ENCODE results near the gene FBXW11. TPM values are rescaled to one million over a fixed set of nuclear protein-coding genes. Genes with fewer than 3 reads are reported as not detected.
"Not testable (repeated sequence)": the region's sequence is repeated elsewhere in the genome, so short reads cannot be mapped to it uniquely, and the experiment has no call there.

FBXW11 gene
- total and polyA plus RNA-seq, 3 donors from 2014 or later = 46.3 to 61.8 (median 60.6) TPM

DNA sequence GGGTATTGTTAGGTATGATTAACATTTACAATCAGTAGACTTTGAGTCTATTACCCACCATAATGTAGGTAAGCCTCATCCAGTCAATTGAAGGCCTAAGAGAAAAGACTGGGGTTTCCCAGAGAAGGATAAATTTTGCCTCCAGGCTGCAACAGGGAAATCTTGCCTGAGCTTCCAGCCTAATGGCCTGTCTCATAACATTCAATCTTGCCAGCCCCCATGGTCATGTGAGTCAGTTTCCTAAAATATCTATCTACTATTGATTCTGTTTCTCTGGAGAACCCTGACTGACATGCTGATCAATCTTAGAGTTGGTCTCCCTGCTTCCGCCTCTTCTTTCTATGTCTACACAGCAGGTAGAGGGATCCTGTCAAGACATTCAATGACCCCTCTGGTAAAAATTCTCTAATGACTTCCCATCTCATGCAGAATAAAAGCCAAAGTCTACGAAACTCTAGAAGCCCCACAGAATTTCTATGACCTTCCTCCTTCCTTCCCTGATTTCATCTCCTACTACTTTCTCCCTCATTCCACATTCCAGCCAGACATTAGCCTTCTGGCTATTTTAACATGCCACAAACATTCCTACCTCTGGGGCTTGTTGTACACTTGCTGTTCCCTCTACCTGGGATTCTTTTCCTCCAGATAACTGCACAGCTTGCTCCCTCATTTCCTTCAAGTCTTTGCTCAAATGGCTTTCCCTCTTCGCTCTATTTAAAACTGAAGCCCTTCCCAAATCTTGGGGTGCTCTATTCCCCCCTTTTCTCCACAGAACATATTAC is 60.2 kb downstream of the FBXW11 start:
- H3K9me3 ChIP-seq = no peaks in the 10 kb centered on the region
- H3K36me3 ChIP-seq (ENCODE audit: low read depth, missing control alignments) = no peaks in the 10 kb centered on the region
- TF ChIP-seq POLR2A (IDR thresholded peaks at IDR 0.05) = no peak
- TF ChIP-seq, protein P1, sequence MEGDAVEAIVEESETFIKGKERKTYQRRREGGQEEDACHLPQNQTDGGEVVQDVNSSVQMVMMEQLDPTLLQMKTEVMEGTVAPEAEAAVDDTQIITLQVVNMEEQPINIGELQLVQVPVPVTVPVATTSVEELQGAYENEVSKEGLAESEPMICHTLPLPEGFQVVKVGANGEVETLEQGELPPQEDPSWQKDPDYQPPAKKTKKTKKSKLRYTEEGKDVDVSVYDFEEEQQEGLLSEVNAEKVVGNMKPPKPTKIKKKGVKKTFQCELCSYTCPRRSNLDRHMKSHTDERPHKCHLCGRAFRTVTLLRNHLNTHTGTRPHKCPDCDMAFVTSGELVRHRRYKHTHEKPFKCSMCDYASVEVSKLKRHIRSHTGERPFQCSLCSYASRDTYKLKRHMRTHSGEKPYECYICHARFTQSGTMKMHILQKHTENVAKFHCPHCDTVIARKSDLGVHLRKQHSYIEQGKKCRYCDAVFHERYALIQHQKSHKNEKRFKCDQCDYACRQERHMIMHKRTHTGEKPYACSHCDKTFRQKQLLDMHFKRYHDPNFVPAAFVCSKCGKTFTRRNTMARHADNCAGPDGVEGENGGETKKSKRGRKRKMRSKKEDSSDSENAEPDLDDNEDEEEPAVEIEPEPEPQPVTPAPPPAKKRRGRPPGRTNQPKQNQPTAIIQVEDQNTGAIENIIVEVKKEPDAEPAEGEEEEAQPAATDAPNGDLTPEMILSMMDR (IDR thresholded peaks at IDR 0.05) = no peak
- 94 to 96% methylated on average over 3 of the region's 3 CpGs for WGBS, 2 donors
- DNase-seq = no peak
- no peaks in the 10 kb centered on the region for H3K27me3 ChIP-seq
- no peak overlapping the region for H3K27ac ChIP-seq
- no peak overlapping the region for H3K4me3 ChIP-seq
- no peaks in the 10 kb centered on the region for H3K4me1 ChIP-seq
- intact Hi-C loops (cut with DNase I; ENCODE audit: low total_unique reads) = no loop called here

DNA sequence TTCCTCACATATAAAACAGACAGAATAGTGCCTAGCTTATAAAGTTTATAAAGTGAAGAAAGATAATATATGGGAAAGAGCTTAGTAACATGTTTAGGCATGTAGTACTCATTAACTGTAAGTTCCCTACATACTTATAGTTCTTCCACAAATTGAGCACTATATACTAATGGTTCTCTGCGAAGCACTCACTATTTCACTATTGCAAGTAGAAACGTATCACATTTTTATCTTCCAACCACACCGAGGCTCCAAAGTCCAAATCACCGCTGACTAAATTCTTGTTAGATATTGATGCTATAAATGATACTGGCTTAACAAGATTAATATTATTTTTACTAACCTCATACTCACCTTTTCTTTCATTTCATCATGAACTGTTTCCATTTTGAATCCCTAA is 61.0 kb downstream of the FBXW11 start:
- DNase-seq = no peak

DNA sequence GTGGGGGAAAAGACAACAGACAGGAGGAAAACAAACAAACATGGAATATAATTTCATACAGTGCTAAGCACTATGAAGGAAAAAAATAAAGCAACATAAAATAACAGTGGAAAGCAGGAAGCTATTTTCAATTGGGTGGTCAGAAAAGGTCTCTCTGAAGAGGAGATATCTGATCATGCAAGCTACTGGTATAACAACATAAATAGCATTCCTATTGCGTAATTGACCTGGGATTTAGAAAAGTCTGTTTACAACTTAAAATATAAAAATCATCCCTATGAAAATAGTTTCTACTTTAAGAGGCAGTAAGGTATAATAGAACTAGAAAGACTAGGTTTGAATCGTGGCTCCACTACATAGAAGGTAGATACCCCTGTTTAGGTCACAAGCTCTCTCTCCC is 61.4 kb downstream of the FBXW11 start:
- Histone ChIP-seq H3K36me3 (ENCODE audit: low read depth, missing control alignments) (no peaks in the 10 kb centered on the region), H3K4me3 (no peak overlapping the region), H3K27ac (no peak overlapping the region), H3K9me3 (no peaks in the 10 kb centered on the region), H3K4me1 (no peaks in the 10 kb centered on the region), H3K27me3 (no peaks in the 10 kb centered on the region)
- TF ChIP-seq, protein P1 (IDR thresholded peaks at IDR 0.05) = no peak
- no peak for TF ChIP-seq POLR2A (IDR thresholded peaks at IDR 0.05)
- DNase-seq = no peak
- intact Hi-C loops (cut with DNase I; ENCODE audit: low total_unique reads) = no loop called here
- 90 to 93% methylated on average over 2 of the region's 2 CpGs for WGBS, 2 donors

More for the DNA sequence above, 61.0 kb downstream of the FBXW11 start:
- 78 to 89% methylated on average over 4 of the region's 4 CpGs for WGBS, 2 donors
- TF ChIP-seq, protein P1 (IDR thresholded peaks at IDR 0.05) = no peak
- TF ChIP-seq POLR2A (IDR thresholded peaks at IDR 0.05) = no peak
- H3K36me3 ChIP-seq (ENCODE audit: low read depth, missing control alignments) = no peaks in the 10 kb centered on the region
- no peaks in the 10 kb centered on the region for H3K9me3 ChIP-seq
- H3K4me1 ChIP-seq = no peaks in the 10 kb centered on the region
- no peak overlapping the region for H3K4me3 ChIP-seq
- H3K27me3 ChIP-seq = no peaks in the 10 kb centered on the region
- intact Hi-C loops (cut with DNase I; ENCODE audit: low total_unique reads) = no loop called here
- no peak overlapping the region for H3K27ac ChIP-seq

DNA sequence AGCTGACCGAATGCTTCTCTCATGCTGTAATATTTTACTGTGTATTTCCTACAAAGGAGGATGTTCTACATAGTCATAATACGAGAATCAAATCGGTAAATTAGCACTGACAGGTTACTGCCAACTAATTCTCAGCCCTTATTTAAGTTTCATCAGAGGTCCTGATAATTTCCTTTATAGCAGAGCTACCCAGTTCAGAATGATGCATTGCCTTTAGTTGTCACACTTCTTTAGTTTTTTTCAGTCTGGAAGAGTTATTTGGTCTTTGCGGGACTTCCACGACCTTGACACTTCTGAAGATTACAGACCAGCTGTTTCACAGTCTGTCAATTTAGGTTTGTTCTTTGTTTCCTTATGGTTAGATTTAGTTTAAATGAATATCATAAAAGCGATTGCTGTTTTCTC is 64.3 kb downstream of the FBXW11 start:
- intact Hi-C loops (cut with DNase I; ENCODE audit: low total_unique reads) = not testable (repeated sequence)

DNA sequence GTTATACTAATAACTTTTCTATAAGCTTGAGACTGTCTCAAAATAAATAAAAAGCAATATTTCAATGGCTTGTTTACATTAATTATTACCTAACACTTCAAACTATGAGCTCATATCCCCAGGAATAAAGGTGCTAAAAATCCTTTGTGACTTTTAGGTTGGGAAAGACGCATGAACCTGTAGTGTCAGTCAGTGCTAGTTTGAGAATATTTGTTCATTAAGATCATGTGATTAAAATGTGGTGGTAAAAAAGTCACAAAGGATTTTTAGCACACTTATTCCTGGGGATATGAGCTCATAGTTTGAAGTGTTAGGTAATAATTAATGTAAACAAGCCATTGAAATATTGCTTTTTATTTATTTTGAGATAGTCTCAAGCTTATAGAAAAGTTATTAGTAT is 64.8 kb downstream of the FBXW11 start:
- H3K4me3 ChIP-seq; H3K27me3 ChIP-seq; H3K36me3 ChIP-seq (ENCODE audit: low read depth, missing control alignments); intact Hi-C loops (cut with DNase I; ENCODE audit: low total_unique reads); H3K9me3 ChIP-seq; DNase-seq; H3K27ac ChIP-seq; H3K4me1 ChIP-seq: not testable (repeated sequence)
- 74 to 87% methylated on average over 1 of the region's 1 CpG for WGBS, 2 donors

More for the DNA sequence above, 64.3 kb downstream of the FBXW11 start:
- not testable (repeated sequence) for H3K27me3 ChIP-seq; H3K27ac ChIP-seq; H3K4me1 ChIP-seq; H3K36me3 ChIP-seq (ENCODE audit: low read depth, missing control alignments); H3K4me3 ChIP-seq; DNase-seq; H3K9me3 ChIP-seq
- 43 to 64% methylated on average over 4 of the region's 6 CpGs for WGBS, 2 donors

DNA sequence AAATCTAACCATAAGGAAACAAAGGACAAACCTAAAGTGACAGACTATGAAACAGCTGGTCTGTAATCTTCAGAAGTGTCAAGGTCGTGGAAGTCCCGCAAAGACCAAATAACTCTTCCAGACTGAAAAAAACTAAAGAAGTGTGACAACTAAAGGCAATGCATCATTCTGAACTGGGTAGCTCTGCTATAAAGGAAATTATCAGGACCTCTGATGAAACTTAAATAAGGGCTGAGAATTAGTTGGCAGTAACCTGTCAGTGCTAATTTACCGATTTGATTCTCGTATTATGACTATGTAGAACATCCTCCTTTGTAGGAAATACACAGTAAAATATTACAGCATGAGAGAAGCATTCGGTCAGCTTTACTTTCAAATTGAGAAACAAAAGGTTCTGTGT is 65.2 kb downstream of the FBXW11 start:
- DNase-seq; H3K4me1 ChIP-seq; H3K4me3 ChIP-seq; H3K36me3 ChIP-seq (ENCODE audit: low read depth, missing control alignments); intact Hi-C loops (cut with DNase I; ENCODE audit: low total_unique reads); H3K27ac ChIP-seq; H3K9me3 ChIP-seq; H3K27me3 ChIP-seq: not testable (repeated sequence)
- WGBS, 2 donors = 64% methylated on average over 3 of the region's 5 CpGs
